Esophagus (tissue), 2 donors: Measurements from ENCODE around the gene COX4I2. TPM values are rescaled to one million over a fixed set of nuclear protein-coding genes. Genes with fewer than 3 reads are reported as not detected.
A peak's percentile ranks its signal among the peaks of the same experiment; 100 is the strongest.
"Not testable (repeated sequence)": the region's sequence is repeated elsewhere in the genome, so short reads cannot be mapped to it uniquely, and the experiment has no call there.

Source experiments
- H3K27ac ChIP-seq, 2 donors: one replicate each; pipeline ENCODE4 v1.5.1; 2013; ENCODE audit warnings: low read depth in 2 of 2, mild to moderate bottlenecking in 2 of 2, inconsistent platforms in 1 of 2, low read length in 1 of 2, moderate library complexity in 1 of 2
- H3K27me3 ChIP-seq, 2 donors: one replicate each; pipeline ENCODE4 v1.6.1; 2013; ENCODE audit warnings: low read length in 2 of 2, control low read depth in 1 of 2, mild to moderate bottlenecking in 1 of 2; ENCODE audit not compliant: insufficient read depth in 2 of 2, control insufficient read depth in 1 of 2
- H3K36me3 ChIP-seq, 2 donors: one replicate each; pipeline ENCODE4 v1.6.1; 2013; ENCODE audit warnings: low read length in 1 of 2; ENCODE audit not compliant: control insufficient read depth in 2 of 2, insufficient read depth in 2 of 2
- H3K4me1 ChIP-seq, 2 donors: one replicate each; pipeline ENCODE4 v1.6.1; 2013; ENCODE audit warnings: low read length in 1 of 2; ENCODE audit not compliant: control insufficient read depth in 2 of 2, insufficient read depth in 2 of 2
- H3K4me3 ChIP-seq, 2 donors: one replicate each; pipeline ENCODE4 v1.5.1; 2013; ENCODE audit warnings: low read length in 2 of 2, mild to moderate bottlenecking in 2 of 2, low read depth in 1 of 2, moderate library complexity in 1 of 2
- H3K9me3 ChIP-seq, 2 donors: one replicate each; pipeline ENCODE4 v1.6.1; 2013; ENCODE audit warnings: mild to moderate bottlenecking in 2 of 2, low read depth in 1 of 2, low read length in 1 of 2, moderate library complexity in 1 of 2; ENCODE audit not compliant: control insufficient read depth in 2 of 2, insufficient read depth in 1 of 2
- WGBS, 2 donors: extraction: QIAGEN DNeasy Blood & Tissue Kit; methylation state at CpG; one replicate each; pipeline ENCODE4 v1.1.7; 2013; 5-methylcytosine and 5-hydroxymethylcytosine counted together
- polyA plus RNA-seq, 2 donors: library from polyadenylated mRNA; stranded (reverse); fragments of 200-250 nt; gene quantifications; one replicate each; pipeline ENCODE4 v1.2.3, GENCODE V29; 2013
- donor health status: healthy with polysubstance abuse.
- donor health status: Bipolar disorder and iron deficiency.

Gene COX4I2
- polyA plus RNA-seq, 2 donors = 2.6 to 3.8 TPM

GRCh38 chr20:31648104-31648503, 10.4 kb downstream of the COX4I2 start:
- H3K4me1 ChIP-seq, H3K27me3 ChIP-seq, H3K36me3 ChIP-seq, H3K27ac ChIP-seq, H3K4me3 ChIP-seq, H3K9me3 ChIP-seq: not testable (repeated sequence)
- 60 to 73% methylated on average over 3 of the region's 3 CpGs for WGBS, 2 donors

DNA sequence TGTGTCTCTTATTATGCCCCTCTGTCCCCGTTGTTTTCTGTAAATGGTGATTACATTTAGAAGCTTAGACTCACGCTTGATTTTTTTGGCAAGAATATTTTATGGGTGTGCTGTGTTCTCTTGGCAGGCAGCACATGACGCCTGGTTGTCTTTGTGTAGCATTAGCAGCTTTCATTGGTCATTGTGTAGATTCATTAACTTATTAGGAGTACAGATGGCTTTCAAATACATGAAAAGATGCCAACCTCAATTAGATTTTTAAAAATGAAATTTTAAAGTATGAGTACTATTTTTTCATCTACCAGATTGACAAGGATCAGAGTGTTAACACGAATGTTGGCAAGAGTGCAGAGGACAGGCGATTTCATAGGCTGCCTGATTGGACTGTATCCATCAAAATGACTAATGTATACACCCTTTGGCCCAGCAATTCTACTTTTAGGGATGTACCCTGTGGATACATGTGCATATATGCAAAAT, 15.2 kb downstream of the COX4I2 start:
- H3K27me3 ChIP-seq = no peaks in the 10 kb centered on the region
- no peaks in the 10 kb centered on the region for H3K4me1 ChIP-seq
- WGBS, 2 donors = 11 to 21% methylated on average over 5 of the region's 5 CpGs
- H3K4me3 ChIP-seq = no peak overlapping the region
- H3K36me3 ChIP-seq = no peaks in the 10 kb centered on the region
- no peaks in the 10 kb centered on the region for H3K9me3 ChIP-seq
- no peak overlapping the region for H3K27ac ChIP-seq

GRCh38 chr20:31653561-31653960, 15.8 kb downstream of the COX4I2 start:
- Histone ChIP-seq H3K27ac (no peak overlapping the region), H3K4me1 (no peaks in the 10 kb centered on the region), H3K4me3 (no peak overlapping the region), H3K9me3 (no peaks in the 10 kb centered on the region), H3K36me3 (no peaks in the 10 kb centered on the region), H3K27me3 (no peaks in the 10 kb centered on the region)
- 46 to 54% methylated on average over 5 of the region's 5 CpGs for WGBS, 2 donors

DNA sequence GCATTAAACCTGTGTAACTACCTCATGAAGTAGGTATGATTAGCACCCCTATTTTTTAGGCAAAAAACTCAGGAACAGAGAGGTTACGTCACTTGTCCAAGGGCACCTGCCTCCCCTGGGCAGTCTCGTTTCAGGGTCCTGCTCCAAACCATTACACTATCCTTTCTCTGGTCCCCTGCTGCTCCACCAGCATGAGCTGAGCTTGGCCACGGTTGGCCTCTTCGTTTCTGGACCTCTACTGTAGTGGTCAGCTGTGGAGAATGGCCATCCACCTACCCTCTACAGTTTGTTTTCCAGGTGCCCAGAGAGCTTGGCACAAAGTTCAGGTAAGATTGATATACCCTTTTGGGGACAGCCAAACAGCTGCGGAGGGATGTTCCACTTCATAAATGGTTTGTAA, 16.8 kb downstream of the COX4I2 start:
- no peak overlapping the region for H3K27ac ChIP-seq
- H3K9me3 ChIP-seq = no peaks in the 10 kb centered on the region
- no peaks in the 10 kb centered on the region for H3K36me3 ChIP-seq
- no peak overlapping the region for H3K4me3 ChIP-seq
- 77 to 81% methylated on average over 5 of the region's 5 CpGs for WGBS, 2 donors
- no peaks in the 10 kb centered on the region for H3K27me3 ChIP-seq
- no peaks in the 10 kb centered on the region for H3K4me1 ChIP-seq

- Histone ChIP-seq H3K9me3 (no peaks in the 10 kb centered on the region), H3K4me3 (peak overlapping the region; percentile 28 to 39), H3K4me1 (peaks cover 3 to 13% of the 10 kb centered on the region in 2 donors), H3K27me3 (no peaks in the 10 kb centered on the region), H3K36me3 (peaks cover 0 to 17% of the 10 kb centered on the region in 2 donors), H3K27ac (peak overlapping the region; percentile 11 to 64)
- 6 to 7% methylated on average over 27 to 31 of the region's 31 CpGs for WGBS, 2 donors
Measured at GRCh38 chr20:31661625-31662371, 24.1 kb downstream of the COX4I2 start.

GRCh38 chr20:31662372-31662854, 24.7 kb downstream of the COX4I2 start:
- H3K27ac ChIP-seq = peak overlapping the region in 1 of 2 donors; percentile 11
- no peaks in the 10 kb centered on the region for H3K9me3 ChIP-seq
- H3K27me3 ChIP-seq = no peaks in the 10 kb centered on the region
- peaks cover 3 to 13% of the 10 kb centered on the region in 2 donors for H3K4me1 ChIP-seq
- no peak overlapping the region for H3K4me3 ChIP-seq
- H3K36me3 ChIP-seq = peaks cover 0 to 17% of the 10 kb centered on the region in 2 donors
- 64 to 70% methylated on average over 6 of the region's 6 CpGs for WGBS, 2 donors

- peaks cover 3 to 13% of the 10 kb centered on the region in 2 donors for H3K4me1 ChIP-seq
- H3K27me3 ChIP-seq = no peaks in the 10 kb centered on the region
- H3K36me3 ChIP-seq = peaks cover 0 to 17% of the 10 kb centered on the region in 2 donors
- no peak overlapping the region for H3K4me3 ChIP-seq
- 79 to 94% methylated on average over 2 of the region's 2 CpGs for WGBS, 2 donors
- H3K27ac ChIP-seq = no peak overlapping the region
- no peaks in the 10 kb centered on the region for H3K9me3 ChIP-seq
Measured at GRCh38 chr20:31663524-31663837, 25.8 kb downstream of the COX4I2 start.

DNA sequence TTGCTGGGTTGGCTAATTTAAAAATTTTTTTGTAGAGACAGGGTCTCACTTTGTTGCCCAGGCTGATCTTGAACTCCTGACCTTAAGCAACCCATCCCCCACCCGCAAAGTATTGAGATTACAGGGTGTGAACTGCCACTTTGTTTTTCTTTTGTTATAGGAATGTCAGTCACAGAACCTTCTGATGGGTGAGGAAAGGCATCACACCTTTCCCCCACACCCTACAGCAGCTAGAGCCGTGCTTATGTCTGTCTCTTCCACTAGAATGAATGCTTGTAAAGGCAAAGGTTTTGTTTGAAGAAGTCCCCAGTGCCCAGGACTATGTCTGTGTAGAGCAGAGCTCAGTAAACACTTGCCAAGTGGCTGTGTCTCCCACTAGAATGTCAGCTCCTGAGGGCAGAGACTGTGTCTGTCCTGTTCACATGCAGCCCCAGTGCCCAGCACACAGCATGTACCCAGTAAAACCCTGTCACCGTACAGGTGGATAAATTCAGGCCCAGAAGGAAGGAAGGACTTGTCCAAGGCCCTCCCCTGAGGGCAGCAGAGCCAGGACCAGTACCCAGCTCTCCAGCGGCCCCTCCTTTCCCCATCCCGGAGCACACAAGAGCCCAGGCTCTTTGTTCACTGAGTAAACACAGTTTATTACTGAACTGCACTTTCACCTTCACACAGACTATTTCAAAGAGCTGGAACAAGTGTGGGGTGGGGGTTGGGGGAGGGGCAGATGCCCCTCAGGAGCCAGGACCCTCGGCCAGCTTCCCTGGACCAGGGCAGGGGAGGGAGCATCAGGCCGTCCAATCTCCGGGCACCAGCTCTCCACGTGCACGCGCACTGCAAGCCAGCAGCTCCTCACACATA, 26.4 kb downstream of the COX4I2 start:
- H3K4me3 ChIP-seq = no peak overlapping the region
- H3K4me1 ChIP-seq = peaks cover 3 to 13% of the 10 kb centered on the region in 2 donors
- H3K9me3 ChIP-seq = no peaks in the 10 kb centered on the region
- peak overlapping the region; percentile 39 to 53 for H3K27ac ChIP-seq
- 40 to 57% methylated on average over 11 of the region's 11 CpGs for WGBS, 2 donors
- H3K27me3 ChIP-seq = no peaks in the 10 kb centered on the region
- peaks cover 0 to 17% of the 10 kb centered on the region in 2 donors for H3K36me3 ChIP-seq

- H3K4me1 ChIP-seq = peaks cover 3 to 13% of the 10 kb centered on the region in 2 donors
- no peak overlapping the region for H3K4me3 ChIP-seq
- H3K36me3 ChIP-seq = peaks cover 0 to 17% of the 10 kb centered on the region in 2 donors
- 57 to 68% methylated on average over 2 of the region's 2 CpGs for WGBS, 2 donors
- no peaks in the 10 kb centered on the region for H3K9me3 ChIP-seq
- peak overlapping the region; percentile 28 to 53 for H3K27ac ChIP-seq
- H3K27me3 ChIP-seq = no peaks in the 10 kb centered on the region
Measured at GRCh38 chr20:31664696-31665354, 27.1 kb downstream of the COX4I2 start.
